Adipose tissue (tissue), 3 donors: Measurements from ENCODE around the gene PLPPR1. TPM values are rescaled to one million over a fixed set of nuclear protein-coding genes. Genes with fewer than 3 reads are reported as not detected.

Experiments
- H3K27ac ChIP-seq: one replicate; pipeline ENCODE4 v1.5.1; 2013; ENCODE audit warnings: low read depth, low read length
- WGBS, 3 donors: extraction: QIAGEN DNeasy Blood & Tissue Kit; methylation state at CpG; one replicate each; pipeline ENCODE4 v1.1.7; 2013; 5-methylcytosine and 5-hydroxymethylcytosine counted together
- polyA plus RNA-seq, 3 donors: library from polyadenylated mRNA; stranded (reverse); fragments of 200-250 nt; gene quantifications; one replicate each; pipeline ENCODE4 v1.2.3, GENCODE V29; 2013
- donor health status: healthy with polysubstance abuse.
- donor health status: Bipolar disorder and iron deficiency.
- donor health status: healthy.

Gene PLPPR1
- polyA plus RNA-seq, 3 donors, result 0.03 to 0.08 TPM; not detected in 1

- 66 to 75% (median 72%) methylated on average over 7 of the region's 7 CpGs for WGBS, 3 donors
- H3K27ac ChIP-seq, result no peak overlapping the region
These were observed 326.5 kb downstream of the PLPPR1 start for GRCh38 chr9:101354765-101355708.

- 40 to 50% (median 45%) methylated on average over 1 of the region's 1 CpG for WGBS, 3 donors
These were observed 328.1 kb downstream of the PLPPR1 start for GRCh38 chr9:101356619-101357018.

GRCh38 chr9:101359679-101360078 is 331.2 kb downstream of the PLPPR1 start:
- WGBS, 3 donors, result 57 to 80% (median 60%) methylated on average over 1 of the region's 1 CpG
- no peak overlapping the region for H3K27ac ChIP-seq

More at GRCh38 chr9:101356619-101357018, 328.1 kb downstream of the PLPPR1 start:
- no peak overlapping the region for H3K27ac ChIP-seq

GRCh38 chr9:101360647-101361046 is 332.1 kb downstream of the PLPPR1 start:
- no peak overlapping the region for H3K27ac ChIP-seq

GRCh38 chr9:101362450-101362849 is 333.9 kb downstream of the PLPPR1 start:
- no peak overlapping the region for H3K27ac ChIP-seq
- 80 to 81% (median 80%) methylated on average over 5 of the region's 5 CpGs for WGBS, 3 donors

- H3K27ac ChIP-seq, result no peak overlapping the region
These were observed 336.7 kb downstream of the PLPPR1 start for GRCh38 chr9:101365181-101365580.

- 33 to 73% (median 61%) methylated on average over 5 of the region's 5 CpGs for WGBS, 3 donors
These were observed 337.7 kb downstream of the PLPPR1 start for GRCh38 chr9:101366038-101366756.

GRCh38 chr9:101367323-101367722 is 338.8 kb downstream of the PLPPR1 start:
- H3K27ac ChIP-seq, result no peak overlapping the region
- WGBS, 3 donors, result 94% methylated on average over 3 of the region's 3 CpGs

More at GRCh38 chr9:101366038-101366756, 337.7 kb downstream of the PLPPR1 start:
- H3K27ac ChIP-seq, result no peak overlapping the region

- no peak overlapping the region for H3K27ac ChIP-seq
- WGBS, 3 donors, result 91 to 95% (median 93%) methylated on average over 2 of the region's 2 CpGs
These were observed 340.8 kb downstream of the PLPPR1 start for GRCh38 chr9:101369286-101369685.

- H3K27ac ChIP-seq, result no peak overlapping the region
- 80 to 84% (median 80%) methylated on average over 2 of the region's 2 CpGs for WGBS, 3 donors
These were observed 341.5 kb downstream of the PLPPR1 start for GRCh38 chr9:101369884-101370531.

- 93 to 95% (median 94%) methylated on average over 3 of the region's 3 CpGs for WGBS, 3 donors
- H3K27ac ChIP-seq, result no peak overlapping the region
These were observed 343.3 kb downstream of the PLPPR1 start for GRCh38 chr9:101371813-101372212.

- no peak overlapping the region for H3K27ac ChIP-seq
- 50 to 79% (median 68%) methylated on average over 2 of the region's 2 CpGs for WGBS, 3 donors
These were observed 344.0 kb downstream of the PLPPR1 start for GRCh38 chr9:101372327-101373118.
